SW 1271 (cell line): Measurements from ENCODE around the gene DLX1.

ENCODE experiments used
- DNase-seq, 2 experiments: peaks; one replicate each; lab custom pipeline; 2025; lab: John Stamatoyannopoulos, UW

DLX1 gene

DNA sequence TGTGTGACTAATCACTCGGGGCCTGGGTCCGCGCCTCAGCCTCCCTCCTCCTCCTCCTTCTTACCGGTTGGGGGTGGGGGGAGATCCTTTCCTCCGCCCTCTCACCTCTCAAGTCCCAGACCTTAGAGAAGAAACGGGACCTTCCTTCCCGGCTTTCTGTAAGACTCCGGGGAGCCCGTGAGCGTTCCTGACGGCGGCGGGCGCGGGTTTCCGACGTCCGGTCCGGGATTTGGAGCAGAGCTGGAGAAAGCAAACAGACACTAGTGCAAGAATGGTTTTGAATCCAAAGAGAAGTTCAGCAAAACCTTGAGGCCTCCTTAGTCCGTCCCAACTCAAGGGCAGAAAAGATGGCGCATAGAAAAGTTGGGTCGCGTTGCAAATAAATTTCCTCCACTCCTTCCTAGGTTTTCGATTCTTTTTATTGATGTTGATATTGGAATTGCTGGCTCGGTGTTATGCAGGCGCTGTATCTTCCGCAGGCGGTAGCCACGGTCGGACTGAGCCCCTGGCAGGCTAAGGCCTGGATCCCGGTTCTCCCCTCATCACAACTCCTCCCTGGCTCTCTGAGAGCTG is 2.0 kb downstream of the DLX1 start:
- no peak for DNase-seq

DNA sequence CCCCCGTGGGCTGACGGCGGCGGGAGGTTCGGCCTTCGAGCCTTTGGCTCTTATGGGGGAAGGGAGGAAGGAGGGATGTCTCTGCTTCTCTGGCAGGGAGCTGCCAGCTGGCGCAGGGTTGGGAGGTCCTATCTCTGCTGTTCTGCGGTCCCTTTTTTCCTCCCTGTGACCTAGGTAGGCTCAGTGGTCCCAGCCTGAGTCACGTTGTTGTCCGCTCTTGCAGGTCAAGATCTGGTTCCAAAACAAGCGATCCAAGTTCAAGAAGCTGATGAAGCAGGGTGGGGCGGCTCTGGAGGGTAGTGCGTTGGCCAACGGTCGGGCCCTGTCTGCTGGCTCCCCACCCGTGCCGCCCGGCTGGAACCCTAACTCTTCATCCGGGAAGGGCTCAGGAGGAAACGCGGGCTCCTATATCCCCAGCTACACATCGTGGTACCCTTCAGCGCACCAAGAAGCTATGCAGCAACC is 2.5 kb downstream of the DLX1 start:
- no peak for DNase-seq

DNA sequence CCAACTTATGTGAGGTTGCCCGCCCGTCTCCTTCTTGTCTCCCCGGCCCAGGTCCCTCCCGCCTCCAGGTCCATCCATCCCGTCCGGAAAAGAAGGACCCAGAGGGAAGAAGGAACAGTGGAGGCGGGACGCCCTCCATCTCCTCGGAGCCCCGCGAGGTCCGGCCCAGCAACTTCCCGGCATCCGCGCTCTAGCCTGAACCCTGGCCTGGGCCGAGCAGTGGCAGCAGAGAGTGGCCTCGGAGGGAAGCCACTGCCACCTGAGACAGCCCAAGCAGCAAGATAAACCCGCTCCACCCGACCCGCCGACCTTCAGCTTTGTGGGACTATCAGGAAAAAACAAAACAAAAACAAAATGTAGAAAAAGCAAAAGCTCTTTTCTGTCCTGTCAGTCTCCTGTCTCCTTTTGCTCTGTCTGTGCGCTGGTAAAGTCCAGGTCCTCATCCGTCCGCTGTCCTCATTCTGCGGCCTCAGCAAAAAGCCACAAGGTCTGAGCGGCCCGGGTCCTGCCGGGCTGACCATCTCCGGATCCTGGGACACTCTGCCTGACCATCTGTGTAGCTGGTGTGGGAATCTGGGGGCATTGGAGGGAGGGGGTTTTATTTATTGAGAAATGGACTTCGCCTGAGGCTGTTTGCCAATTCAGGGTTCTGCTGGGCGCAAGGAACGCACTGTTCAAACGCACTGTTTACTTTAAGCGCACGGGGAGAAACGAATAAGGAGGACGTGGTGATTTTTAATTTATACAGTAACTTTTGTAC is 3.1 kb downstream of the DLX1 start:
- no peak for DNase-seq

DNA sequence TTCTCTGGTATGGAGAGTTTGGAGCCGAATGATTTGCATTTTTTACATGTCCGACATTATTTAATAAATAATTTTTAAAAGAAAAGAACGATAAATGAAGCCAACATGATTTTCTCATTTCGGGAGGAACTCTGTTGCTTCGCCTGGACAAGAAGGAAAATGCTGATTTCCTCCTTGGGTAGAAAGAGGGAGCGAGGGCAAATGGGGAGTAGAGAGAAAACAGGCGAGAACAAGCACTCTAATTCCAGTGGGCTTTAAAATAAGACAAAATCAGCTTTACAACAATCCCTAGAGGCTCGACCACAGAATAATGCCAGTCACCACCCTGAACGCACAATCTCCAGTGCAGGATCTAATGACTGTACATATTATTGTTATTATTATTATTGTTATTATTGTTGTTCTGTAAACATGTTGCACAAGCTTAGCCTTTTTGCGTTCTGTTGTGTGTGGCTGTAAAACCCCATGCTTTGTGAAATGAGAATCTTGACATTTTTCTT is 3.7 kb downstream of the DLX1 start:
- no peak for DNase-seq

DNA sequence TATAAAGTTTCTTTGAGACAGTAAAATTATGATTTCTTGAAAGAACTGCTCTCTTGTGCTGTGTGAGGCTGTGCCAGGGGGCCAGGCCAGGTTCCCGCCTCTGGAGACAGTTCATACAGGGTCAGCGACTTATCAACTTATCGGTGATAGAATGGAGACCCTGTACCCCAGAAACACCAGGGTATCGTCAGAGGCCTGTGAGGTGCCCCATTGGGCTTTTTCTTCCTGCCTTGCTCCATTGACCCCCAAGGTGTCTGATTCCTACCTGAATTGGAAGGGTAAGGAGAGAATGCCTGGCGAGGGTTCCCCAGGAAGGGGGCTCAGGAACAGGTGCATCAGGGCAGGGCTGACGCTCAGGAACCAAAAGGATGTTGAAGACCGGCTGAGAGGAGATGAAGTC is 4.3 kb downstream of the DLX1 start:
- no peak for DNase-seq

DNA sequence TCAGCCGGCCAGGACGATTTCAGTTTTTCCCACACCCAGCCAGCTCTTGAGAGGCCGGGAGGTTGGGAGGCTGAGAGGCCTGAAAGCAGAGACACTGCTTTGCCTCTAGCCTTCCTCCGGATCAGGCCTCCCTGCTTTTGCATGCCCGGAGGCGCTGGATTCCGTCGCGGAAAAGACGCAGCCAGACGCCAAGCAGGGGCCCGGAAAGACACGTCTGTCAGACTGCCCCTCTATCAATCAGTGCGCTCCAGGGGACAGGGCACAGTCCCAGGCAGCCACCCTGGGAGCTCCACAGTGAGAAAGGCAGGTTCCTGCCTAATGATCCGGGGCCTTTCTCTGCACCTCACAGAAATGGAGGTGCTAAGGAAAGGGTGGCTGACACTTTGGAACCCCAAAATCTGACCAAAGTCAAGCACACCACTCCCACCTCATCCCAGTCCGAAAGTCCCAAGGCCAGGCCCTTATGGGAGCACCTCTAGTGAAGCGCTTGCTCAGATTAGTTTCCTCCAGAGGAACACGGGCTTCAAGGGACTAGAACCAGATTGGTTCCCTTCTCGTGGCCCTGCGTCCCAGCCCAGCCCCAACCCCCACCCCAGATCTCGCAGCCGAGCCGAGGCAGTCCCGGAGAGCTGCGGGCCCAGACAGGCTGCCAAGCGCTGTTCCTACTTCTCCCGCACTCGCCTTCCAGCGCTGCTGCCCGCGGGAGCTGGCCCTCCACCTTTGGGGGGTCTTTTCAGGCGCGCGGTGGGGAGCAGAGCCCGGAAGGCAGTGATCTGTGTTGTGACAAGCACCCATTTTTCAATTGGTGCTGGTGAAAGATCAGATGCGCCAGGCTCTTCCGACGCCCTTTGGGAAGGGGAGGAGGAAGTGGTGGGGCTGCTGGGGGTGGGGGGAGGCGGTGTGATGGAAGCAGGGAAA is 5.0 kb downstream of the DLX1 start:
- no peak for DNase-seq

DNA sequence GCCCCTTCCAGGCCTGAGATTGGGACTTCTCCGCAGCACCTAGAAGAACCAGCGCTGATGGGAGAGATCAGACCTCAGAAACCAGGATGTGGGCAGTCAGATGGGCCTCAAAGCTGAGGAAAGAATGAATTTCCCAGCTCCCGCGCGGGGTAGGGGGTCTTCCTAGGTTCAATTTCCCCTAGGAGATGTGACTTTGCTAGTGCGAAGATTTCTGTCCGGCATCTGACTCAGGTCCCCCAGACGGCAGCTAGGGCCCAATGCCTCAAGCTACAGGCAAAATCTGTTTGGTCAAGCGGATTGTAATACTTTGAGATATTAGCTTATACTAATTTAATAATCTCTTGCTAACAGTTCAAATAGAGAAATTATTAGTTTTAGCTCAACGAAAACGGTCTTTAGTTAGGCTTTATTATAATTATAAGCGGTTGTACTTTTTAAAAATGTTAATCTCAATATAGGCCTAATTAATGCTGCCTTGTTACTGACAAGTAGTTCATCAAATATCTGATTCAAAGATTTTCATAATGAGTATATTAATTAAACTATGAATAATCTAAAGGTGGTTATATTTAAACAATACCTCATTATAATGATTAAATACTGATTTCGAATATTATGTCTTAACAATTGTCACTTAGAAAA is 5.8 kb downstream of the DLX1 start:
- no peak for DNase-seq

DNA sequence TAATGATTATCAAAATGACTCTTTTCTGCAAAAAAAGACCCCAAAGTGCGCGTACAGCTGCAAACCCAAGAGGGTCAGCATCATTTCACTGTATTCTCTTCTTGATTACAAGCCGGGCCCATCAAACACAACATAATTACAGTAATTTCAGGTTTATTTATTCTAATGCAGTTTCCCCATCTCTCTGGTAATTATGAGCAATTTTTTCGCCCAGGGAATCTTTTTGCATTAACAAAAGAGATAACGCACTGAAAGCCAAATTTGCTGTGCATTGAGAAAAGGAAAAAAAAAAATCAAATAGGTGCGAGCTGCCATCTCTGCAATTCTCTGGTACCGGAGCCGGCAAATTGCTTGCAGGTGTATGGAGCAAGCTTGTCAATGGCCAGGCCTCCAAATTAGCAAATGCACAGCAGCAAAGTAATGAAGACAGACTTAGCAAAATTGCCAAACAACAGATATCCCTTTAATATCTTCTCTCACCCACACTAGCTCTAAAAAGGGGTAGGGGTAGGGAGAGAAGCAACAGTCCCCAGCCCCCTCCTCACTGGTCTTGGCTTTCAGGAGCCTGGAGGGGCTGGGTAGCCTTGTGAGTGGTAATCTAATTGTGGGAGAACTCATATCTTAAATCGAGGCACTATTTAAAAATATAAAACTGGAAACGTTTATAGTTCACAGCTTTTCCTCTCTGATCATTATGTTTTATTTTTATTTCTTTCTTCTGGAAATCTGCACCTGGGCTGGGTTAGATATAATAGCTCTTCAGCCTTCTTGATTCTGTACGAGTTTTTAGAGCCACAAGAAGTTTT is 6.7 kb downstream of the DLX1 start:
- DNase-seq, result no peak

DNA sequence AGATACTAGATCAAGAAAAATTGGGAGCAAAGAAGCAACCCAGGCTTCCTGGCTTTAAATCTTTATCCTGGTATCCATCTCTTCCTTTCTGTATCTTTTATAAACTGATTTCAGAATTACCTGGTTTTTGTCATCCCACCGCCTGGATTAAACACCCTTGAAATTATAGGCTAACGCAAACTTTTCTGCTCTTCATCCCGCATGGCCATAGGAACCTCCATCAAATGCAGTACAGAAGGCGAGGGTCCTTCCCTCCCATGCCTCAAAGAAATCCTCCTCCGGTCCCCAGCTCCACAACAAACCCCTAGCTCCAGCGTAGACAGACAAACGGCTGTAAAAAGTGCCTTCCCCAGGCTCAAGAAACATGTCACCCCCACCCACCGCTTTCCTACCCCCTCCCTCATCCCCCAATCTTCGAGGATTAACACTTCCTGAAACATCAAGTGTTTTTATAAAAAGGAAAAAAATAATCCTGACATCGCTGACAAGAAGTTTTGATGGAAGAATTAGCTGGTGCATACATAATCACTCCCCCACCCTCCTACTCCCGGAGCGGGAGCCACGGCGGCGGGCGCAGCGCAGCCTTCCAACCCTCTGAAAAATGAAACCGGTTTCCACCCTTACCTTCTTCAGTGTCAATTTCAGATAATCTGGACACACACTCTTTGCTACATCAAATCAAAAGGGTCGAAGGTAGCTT is 7.6 kb downstream of the DLX1 start:
- no peak for DNase-seq

DNA sequence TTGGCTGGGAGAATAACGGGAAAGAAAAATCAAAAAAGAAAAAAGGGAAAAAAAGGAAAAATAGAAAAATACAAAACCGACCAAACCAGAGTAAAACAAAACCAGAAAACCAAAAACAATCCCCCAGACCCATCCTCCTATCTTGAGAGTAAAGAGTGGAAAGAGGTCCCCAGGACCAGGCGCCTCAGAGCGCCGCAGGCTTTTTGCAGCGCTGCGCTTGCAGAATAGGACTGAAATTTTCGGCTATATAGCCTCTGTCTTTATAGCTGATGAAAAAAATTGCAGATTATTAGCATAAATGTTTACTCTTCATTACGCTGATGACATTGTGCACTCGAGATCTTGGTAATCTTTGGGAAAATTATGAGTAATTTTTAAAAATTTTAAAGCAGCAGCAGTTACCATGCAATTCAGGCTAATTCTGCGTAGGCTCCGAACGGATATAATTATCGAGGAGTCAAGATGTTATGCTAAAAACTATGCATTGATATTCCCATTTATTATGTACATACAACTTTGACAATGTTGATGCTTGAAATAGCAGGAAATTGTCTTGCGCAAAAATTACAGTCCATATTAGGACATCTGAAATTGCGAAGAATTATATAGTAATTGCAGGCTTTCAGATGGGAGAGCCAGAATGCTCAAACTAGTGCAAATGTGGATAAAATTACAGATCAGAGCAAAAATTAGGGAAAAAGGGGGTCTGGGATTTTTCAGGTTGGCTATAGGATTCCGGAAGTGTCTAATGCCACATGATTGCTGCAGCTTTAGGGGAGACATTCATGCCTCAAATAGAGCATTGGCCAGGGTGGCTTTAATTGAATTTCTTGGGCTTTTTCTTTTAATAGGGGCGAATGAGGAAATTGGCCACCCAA is 8.3 kb downstream of the DLX1 start:
- no peak for DNase-seq

DNA sequence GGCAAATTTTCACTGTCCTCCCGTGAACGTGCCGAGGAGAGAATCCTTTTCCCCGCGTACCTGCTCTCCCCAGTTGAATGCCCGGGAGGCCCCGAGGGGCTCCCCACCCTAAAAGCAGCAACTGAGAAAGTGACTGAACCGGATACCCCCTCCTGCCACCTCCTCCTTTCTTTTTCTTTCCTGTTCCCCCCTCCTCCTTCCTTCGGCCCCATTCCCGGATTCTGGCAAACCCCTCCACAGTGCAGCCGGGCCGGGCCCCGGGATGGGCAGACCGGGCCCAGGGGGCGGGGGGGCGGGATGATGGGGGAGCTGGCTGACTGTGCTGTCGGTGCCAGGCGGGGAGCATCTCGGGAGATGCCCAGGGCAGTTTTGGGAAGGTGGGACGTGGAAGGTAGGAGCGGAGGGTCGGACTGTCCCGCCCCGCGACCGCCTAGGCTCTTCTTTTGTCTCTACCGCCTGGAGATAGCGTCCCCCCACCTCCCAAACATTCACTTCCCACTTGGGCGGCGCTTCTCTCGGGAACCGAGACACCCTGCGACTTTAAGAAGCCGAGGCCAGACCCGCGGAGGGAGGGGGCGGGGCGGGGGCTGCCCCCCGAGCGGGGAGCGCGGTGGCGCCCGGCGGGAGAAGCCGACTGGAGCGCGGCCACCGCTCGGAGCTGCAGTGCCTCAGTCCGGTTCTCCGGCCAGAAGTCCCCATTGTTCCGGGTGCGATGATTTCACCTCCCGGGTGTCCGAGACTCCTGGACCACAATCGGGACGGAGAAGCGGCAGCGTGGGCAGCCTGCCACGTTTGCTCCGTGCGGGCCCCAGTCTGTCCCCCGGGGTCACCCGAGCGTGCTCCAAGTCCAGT is 9.2 kb downstream of the DLX1 start:
- DNase-seq, result peak; percentile 50 to 62

DNA sequence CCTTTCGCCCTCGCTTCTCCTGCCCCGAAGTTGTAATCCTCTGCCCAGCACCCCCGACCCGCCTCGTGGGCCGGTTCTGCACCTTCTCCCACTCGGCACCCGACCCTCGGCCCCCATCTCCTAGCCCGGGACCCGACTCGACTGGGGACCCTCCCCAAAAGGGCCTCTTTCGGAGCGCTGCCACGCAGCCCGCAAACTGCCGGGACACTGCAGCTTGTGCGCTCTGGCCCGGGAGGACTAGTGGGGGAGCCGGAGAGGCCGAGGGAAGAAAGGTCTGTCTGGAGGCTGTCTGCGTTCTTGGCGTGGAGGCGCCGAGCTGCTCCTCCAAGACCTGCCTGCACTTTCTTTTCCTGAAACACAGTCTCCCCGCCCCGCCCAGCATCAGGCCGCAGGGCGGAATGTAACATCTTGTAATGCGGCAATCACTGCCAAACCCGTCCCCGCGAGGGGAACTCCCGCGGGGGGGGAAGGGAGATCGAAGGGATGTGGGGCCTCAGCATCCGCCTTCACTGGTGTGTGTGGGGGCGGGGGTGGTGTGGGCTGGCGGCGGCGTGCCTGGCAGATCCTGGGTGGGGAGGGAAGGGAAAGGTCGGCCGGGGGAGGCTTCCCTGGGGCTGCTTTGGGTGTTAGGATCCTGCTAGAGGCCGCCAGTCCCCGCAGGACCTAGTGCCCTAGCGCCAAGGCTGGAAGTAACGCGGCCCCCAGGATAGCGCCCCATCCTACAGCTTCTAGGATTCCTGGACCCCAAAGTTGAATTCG is 10.0 kb downstream of the DLX1 start:
- DNase-seq, result peak; percentile 50 to 74

DNA sequence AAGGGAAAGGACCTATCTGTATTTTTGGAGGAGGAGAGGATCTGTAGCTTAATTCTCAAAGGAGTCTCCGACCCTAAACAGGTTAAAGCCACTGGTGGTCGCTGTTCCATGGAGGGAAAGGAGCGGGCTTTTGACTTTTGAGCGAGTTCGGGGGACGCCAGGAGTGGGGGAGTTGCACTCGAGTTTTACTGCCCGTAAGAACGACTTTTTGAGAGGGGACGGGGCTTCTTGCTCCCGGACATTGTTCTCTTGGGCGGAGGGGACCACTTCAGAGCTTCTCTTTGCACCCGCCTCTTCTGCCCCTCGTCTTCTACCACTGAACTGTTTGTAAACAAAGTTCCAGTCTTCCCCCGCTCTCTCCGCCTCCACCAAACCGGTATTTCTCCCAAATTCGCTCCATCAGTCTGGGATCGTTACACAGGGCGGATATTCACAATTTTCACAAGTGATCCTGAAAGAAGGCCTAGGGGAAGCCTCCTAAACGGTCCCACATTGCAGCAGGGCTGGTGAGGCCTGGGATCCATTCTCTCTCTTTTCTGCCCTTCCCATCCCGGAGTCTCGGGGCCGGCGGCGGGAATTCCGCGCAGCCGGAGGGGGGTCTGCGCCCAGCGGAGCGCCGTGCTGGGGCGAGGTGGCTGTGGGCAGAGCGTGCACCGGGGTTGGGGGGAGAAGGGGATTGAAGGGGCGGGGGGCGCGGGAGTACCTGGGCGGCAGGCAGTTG is 10.8 kb downstream of the DLX1 start:
- peak in 1 of 2 experiments; percentile 65 for DNase-seq

DNA sequence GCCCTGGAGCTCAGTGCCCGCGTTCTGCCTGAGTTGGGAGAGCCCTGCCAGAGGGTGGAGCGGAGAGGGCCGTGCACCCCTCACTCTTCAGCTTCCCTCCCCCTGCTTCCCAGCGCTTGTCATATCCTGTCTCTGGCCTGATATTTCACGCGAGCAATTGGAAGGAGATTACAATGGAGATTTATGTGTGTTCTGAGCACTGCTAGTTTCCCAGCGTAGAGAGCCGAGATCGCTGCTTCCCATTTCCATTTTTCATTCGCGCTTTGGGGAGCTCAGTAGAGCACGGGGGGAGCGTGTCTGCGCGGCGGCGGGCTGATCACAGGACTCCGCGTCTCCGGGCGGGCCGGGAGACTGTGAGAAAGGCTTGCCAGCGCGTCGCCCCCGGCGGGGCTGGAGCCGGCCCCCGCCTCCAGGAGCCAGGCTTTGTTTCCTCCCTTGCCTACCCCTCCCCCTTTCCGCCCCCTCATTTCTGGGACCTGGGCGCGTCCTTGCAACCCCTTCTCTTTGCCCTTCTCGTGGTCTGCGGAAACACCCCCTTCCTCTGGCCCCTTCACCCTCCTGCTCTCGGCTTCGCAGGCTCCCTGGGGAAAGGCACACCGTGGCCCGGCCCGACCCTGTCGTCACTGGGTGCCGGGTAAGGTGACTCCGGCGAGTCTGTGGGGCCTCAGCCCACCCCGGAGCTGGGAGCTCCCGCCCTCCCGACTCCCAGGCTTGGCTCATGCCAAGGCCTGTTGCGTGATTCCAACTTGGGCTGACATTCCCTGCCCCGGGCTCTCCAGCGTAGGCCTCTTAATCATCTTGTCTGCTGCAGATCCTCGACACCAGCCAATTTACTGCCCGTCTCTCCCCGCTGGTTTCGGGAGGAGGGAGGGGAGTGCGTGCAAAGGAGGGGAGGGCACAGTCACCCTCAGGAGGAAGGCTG is 11.6 kb downstream of the DLX1 start:
- peak in 1 of 2 experiments; percentile 10 for DNase-seq

DNA sequence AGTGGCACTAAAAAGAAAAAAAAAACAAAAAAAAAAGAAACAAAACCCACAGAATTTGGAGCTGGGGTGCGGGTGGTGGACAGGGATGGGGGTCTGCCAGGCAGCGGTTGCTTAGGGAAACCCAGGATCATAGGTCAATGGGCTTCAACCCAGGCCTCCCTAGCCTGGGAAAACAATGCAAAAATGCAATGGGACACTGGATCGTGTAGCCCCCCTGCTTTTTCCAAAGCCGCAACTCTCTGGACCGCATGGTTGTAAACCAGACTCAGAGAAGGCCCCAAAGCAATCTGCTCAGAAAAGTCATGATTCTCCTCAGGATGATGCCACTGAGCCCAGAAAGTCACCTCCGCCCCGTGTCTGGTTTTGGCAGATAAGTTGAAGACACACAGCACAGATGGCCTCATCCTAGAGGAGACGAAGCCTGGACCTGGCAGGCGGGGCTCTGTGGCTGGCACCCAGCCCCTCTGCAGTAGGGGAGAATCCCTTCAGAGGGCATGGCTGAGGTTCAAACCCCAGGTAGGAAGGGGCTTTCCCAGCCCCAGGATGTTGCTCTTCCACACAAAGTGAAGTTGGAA is 12.3 kb downstream of the DLX1 start:
- no peak for DNase-seq

DNA sequence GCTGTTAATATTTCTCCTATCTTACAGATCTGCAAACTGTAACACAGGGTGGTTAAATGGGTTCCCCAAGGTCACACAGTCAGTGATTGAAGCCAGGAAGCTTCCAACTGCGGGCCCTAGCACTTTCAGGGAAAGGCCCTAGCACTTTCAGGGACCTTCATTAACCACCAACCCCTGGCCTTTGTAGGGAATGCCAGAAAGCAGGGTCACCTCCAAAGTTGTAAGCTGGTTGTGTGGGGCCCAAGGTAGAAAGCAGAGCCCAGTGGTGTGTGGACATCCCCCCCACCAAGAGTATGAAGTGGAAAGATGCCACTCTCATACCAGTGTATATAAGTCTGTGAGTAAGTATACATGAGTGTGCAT is 13.0 kb downstream of the DLX1 start:
- no peak for DNase-seq
